Esophagus muscularis mucosa (tissue), 4 donors: ENCODE data around the gene TES. TPM values are rescaled to one million over a fixed set of nuclear protein-coding genes. Genes with fewer than 3 reads are reported as not detected.
"Not testable (repeated sequence)": the region's sequence is repeated elsewhere in the genome, so short reads cannot be mapped to it uniquely, and the experiment has no call there.

Experiments
- DNase-seq: peaks from one replicate; pipeline ENCODE4 v3.0.0-alpha.2; 2017; ENCODE audit errors: extremely low spot score
- H3K27ac ChIP-seq, 4 donors: fragments of 200-600 bp; sonication (generic); replicated peaks in 1 of 4; 1 replicate in 3 of 4; 2 replicates in 1 of 4; pipeline ENCODE4 v1.5.1; 2016 to 2019; ENCODE audit warnings: mild to moderate bottlenecking in 1 of 4
- H3K27me3 ChIP-seq, 4 donors: fragments of 200-600 bp; sonication (generic); one replicate each; pipeline versions ENCODE4 v1.5.1 to v1.6.0; 2016 to 2019
- H3K36me3 ChIP-seq, 4 donors: fragments of 200-600 bp; sonication (generic); one replicate each; pipeline ENCODE4 v1.5.1; 2016 to 2019
- H3K4me1 ChIP-seq, 4 donors: fragments of 200-600 bp; sonication (generic); one replicate each; pipeline ENCODE4 v1.5.1; 2016 to 2019
- H3K4me3 ChIP-seq, 4 donors: fragments of 200-600 bp; sonication (generic); 1 replicate in 2 of 4; 2 replicates in 2 of 4; pipeline ENCODE4 v1.5.1; 2016 to 2019; ENCODE audit warnings: mild to moderate bottlenecking in 4 of 4, moderate library complexity in 1 of 4
- H3K9me3 ChIP-seq, 4 donors: fragments of 200-600 bp; sonication (generic); 1 replicate in 3 of 4; 2 replicates in 1 of 4; pipeline ENCODE4 v1.5.1; 2016 to 2019
- CTCF ChIP-seq, 3 experiments: fragments of 200-600 bp in 2 of 3; fragments of 450-650 bp in 1 of 3; sonication (generic) in 2 of 3; IDR thresholded peaks; one replicate each; pipeline ENCODE4 v1.5.1; 2017 to 2019; ENCODE audit warnings: antibody characterized with exemption in 3 of 3, mild to moderate bottlenecking in 2 of 3, moderate library complexity in 1 of 3
- EP300 ChIP-seq: sonication (generic); formaldehyde crosslinking; IDR thresholded peaks from one replicate; pipeline ENCODE4 v1.6.1; 2017; ENCODE audit warnings: antibody characterized with exemption
- POLR2A ChIP-seq: fragments of 450-650 bp; IDR thresholded peaks from one replicate; pipeline ENCODE4 v1.6.1; 2017; ENCODE audit warnings: antibody characterized with exemption, moderate library complexity, mild to moderate bottlenecking, low read depth
- POLR2AphosphoS5 ChIP-seq, 2 donors: sonication (generic); formaldehyde crosslinking; IDR thresholded peaks; one replicate each; pipeline ENCODE4 v1.6.1; 2017; ENCODE audit warnings: antibody characterized with exemption in 2 of 2
- WGBS: methylation state at CpG from one replicate; pipeline ENCODE4 v1.1.5; 2018; 5-methylcytosine and 5-hydroxymethylcytosine counted together
- intact Hi-C: fragments of 100-400 bp; cut with DNase I; formaldehyde crosslinking; loops from one replicate; pipeline ENCODE4 v1.15.1; 2023
- total RNA-seq, 4 donors: library from RNA; depleted of rRNA; stranded (reverse); fragments of >200 nt; gene quantifications; one replicate each; pipeline versions ENCODE4 v1.1.0 to v1.2.1, GENCODE V29; 2016

The TES gene
- total RNA-seq, 4 donors from 2014 or later: 213 to 356 (median 265) TPM

- Histone ChIP-seq H3K27ac (no peak overlapping the region), H3K9me3 (no peaks in the 10 kb centered on the region), H3K4me3 (no peak overlapping the region), H3K36me3 (no peaks in the 10 kb centered on the region), H3K27me3 (no peaks in the 10 kb centered on the region), H3K4me1 (no peaks in the 10 kb centered on the region)
- intact Hi-C loops: no loop called here
- no peak for DNase-seq
- 89% methylated on average over 3 of the region's 3 CpGs for WGBS
- TF ChIP-seq EP300 (no peak), CTCF (IDR thresholded peaks at IDR 0.05) (no peak), POLR2AphosphoS5 (IDR thresholded peaks at IDR 0.05) (no peak), POLR2A (no peak)
These were observed 83.3 kb downstream of the TES start for GRCh38 chr7:116293633-116294032.

- intact Hi-C loops, H3K4me3 ChIP-seq, H3K36me3 ChIP-seq, H3K27me3 ChIP-seq, H3K27ac ChIP-seq, H3K9me3 ChIP-seq, H3K4me1 ChIP-seq, DNase-seq: not testable (repeated sequence)
These were observed 85.6 kb downstream of the TES start for GRCh38 chr7:116295903-116296302.

GRCh38 chr7:116298055-116298454 is 87.7 kb downstream of the TES start:
- Histone ChIP-seq H3K4me1 (no peaks in the 10 kb centered on the region), H3K4me3 (no peak overlapping the region), H3K9me3 (no peaks in the 10 kb centered on the region), H3K36me3 (no peaks in the 10 kb centered on the region), H3K27ac (no peak overlapping the region), H3K27me3 (no peaks in the 10 kb centered on the region)
- 100% methylated on average over 1 of the region's 1 CpG for WGBS
- TF ChIP-seq CTCF (IDR thresholded peaks at IDR 0.05) (no peak), POLR2AphosphoS5 (IDR thresholded peaks at IDR 0.05) (no peak), EP300 (no peak), POLR2A (no peak)
- DNase-seq: no peak
- intact Hi-C loops: no loop called here

GRCh38 chr7:116298576-116298975 is 88.2 kb downstream of the TES start:
- no peaks in the 10 kb centered on the region for H3K36me3 ChIP-seq
- WGBS: 90% methylated on average over 3 of the region's 3 CpGs
- DNase-seq: no peak
- H3K9me3 ChIP-seq: no peaks in the 10 kb centered on the region
- TF ChIP-seq POLR2A (no peak), CTCF (IDR thresholded peaks at IDR 0.05) (no peak), EP300 (no peak), POLR2AphosphoS5 (IDR thresholded peaks at IDR 0.05) (no peak)
- H3K27me3 ChIP-seq: no peaks in the 10 kb centered on the region
- H3K27ac ChIP-seq: no peak overlapping the region
- intact Hi-C loops: no loop called here
- H3K4me1 ChIP-seq: no peaks in the 10 kb centered on the region
- H3K4me3 ChIP-seq: no peak overlapping the region

- TF ChIP-seq POLR2AphosphoS5 (IDR thresholded peaks at IDR 0.05) (no peak), EP300 (no peak), CTCF (IDR thresholded peaks at IDR 0.05) (no peak), POLR2A (no peak)
- H3K4me1 ChIP-seq: peaks cover 0 to 14% (median 13%) of the 10 kb centered on the region in 4 donors
- no peaks in the 10 kb centered on the region for H3K27me3 ChIP-seq
- intact Hi-C loops: no loop called here
- 44% methylated on average over 5 of the region's 5 CpGs for WGBS
- peak overlapping the region; percentile 47 to 70 (median 64) for H3K27ac ChIP-seq
- H3K9me3 ChIP-seq: no peaks in the 10 kb centered on the region
- H3K4me3 ChIP-seq: no peak overlapping the region
- DNase-seq: no peak
- H3K36me3 ChIP-seq: no peaks in the 10 kb centered on the region
These were observed 95.4 kb downstream of the TES start for GRCh38 chr7:116305485-116306408.
